Motor neuron (in vitro differentiated cells): ENCODE data around the gene STARD7. TPM values are rescaled to one million over a fixed set of nuclear protein-coding genes. Genes with fewer than 3 reads are reported as not detected.
"Not testable (repeated sequence)": the region's sequence is repeated elsewhere in the genome, so short reads cannot be mapped to it uniquely, and the experiment has no call there.

Experiments
- ATAC-seq, 8 experiments: fragments of 200-7000 bp; cut with Tn5 transposase; replicated peaks in 6 of 8; 2 replicates each; pipeline ENCODE4 v1.8.0; 2021; ENCODE audit warnings: mild to moderate bottlenecking in 8 of 8, moderate library complexity in 8 of 8
- H3K27ac ChIP-seq, 2 donors: fragments of 250-450 bp; sonication (Bioruptor Pico); 2 replicates each; pipeline ENCODE4 v1.9.0; 2021; ENCODE audit warnings: antibody characterized with exemption in 2 of 2, mild to moderate bottlenecking in 2 of 2, moderate library complexity in 1 of 2
- H3K4me1 ChIP-seq, 2 donors: fragments of 250-450 bp; sonication (Bioruptor Pico); replicated peaks in 1 of 2; 2 replicates each; pipeline ENCODE4 v1.6.1; 2021; ENCODE audit warnings: antibody characterized with exemption in 2 of 2, mild to moderate bottlenecking in 2 of 2, moderate library complexity in 1 of 2
- H3K4me3 ChIP-seq, 5 donors: fragments of 250-450 bp; sonication (Bioruptor Pico); 2 replicates each; pipeline ENCODE4 v1.9.0; 2021; ENCODE audit warnings: antibody characterized with exemption in 5 of 5, mild to moderate bottlenecking in 5 of 5, moderate library complexity in 4 of 5
- WGBS, 10 experiments: fragments of 450-650 bp; shearing (Covaris generic); methylation state at CpG; one replicate each; pipeline ENCODE4 v1.0.0; 2022; 5-methylcytosine and 5-hydroxymethylcytosine counted together
- in situ Hi-C, 9 experiments: fragments of 400-800 bp; cut with MboI; loops; one replicate each; pipeline ENCODE4 v1.15.0; 2021; ENCODE audit warnings: low sequenced_read_pairs in 9 of 9, low pct_unique_long_range_greater_than_20kb in 2 of 9; ENCODE audit not compliant: unreplicated experiment in 9 of 9
- total RNA-seq, 8 experiments: library from RNA; unstranded; fragments of 300-600 nt; gene quantifications; 2 replicates each; pipeline versions ENCODE4 v1.2.3 to v1.2.4, GENCODE V29; 2022

The STARD7 gene
- total RNA-seq, 8 experiments from 2014 or later, result 54.5 to 134 (median 100) TPM

DNA sequence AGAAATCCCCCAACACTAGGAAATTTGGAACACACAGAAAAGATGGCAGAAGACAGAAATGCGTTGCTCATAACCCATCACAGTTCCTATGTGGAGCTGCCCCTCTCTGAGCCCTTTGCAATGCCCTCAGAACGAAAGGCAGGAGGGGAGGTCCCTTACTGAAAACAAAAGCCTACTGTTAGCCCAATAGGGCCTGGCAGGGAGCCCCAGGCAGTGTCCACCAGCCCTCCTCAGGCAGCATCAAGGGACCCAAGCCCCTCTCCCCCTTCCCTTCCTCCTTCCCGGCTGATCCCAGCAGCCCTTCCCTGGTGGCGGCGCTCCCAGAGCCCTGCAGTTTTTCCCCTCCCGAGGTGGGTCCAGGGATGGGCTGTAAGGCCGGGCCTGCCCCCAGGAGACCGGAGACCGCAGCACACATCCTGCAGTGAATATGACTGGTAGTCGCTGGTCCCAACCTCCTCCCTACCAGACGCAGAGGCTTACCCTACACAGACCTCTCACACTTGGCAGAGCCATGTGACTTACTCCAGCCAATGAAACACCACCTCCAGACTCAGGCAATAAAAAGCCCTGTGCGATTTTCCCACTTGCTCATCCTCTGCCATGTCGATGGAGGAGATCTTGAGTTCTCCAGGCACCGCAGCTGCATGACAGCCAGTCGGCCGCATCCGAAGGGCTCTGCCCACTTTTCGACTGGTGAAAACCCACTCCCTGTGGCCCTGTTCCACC, 44.0 kb downstream of the STARD7 start:
- WGBS, 10 experiments, result 38 to 94% (median 83%) methylated on average over 1 to 8 of the region's 18 CpGs; no CpG with 5 or more reads in 2 of the 10 experiments
- Histone ChIP-seq H3K27ac (no peak overlapping the region), H3K4me3 (no peak overlapping the region), H3K4me1 (peaks cover 0 to 7% of the 10 kb centered on the region in 2 donors)
- in situ Hi-C loops, result no loop called here
- ATAC-seq, result peak in 5 of 8 experiments; percentile 54 to 88 (median 85)

DNA sequence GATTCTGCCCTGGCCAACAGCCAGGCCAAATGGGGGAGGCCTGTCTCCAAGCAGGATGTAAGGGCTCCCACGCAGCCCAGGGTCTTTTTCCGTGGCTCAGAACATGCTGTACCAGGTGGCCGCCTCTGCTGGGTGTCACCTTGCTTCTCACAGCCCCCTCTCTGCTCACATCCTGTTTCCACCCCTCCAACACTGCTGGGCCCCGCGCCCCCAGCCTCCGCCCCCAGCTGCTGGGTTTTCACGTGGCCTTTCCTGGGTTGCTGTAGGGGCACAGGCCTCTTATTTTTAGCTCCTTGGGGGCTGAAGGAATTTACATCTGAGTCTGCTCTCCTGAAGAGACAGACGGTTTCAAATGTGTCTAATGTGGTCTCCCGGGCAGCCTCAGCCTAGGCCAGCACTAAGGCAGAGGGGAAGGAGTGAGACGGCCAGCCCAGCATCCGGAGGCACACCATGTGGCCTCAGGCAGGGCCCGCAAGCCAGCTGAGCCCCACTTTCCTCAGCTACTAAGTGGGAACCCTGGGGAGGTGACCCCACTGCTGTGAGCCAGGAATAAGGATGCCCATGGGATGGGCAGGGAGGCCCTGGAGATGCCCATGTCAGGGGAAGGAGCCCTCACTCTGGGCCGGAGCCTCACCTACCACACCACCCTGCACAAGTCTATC, 44.7 kb downstream of the STARD7 start:
- in situ Hi-C loops, result no loop called here

DNA sequence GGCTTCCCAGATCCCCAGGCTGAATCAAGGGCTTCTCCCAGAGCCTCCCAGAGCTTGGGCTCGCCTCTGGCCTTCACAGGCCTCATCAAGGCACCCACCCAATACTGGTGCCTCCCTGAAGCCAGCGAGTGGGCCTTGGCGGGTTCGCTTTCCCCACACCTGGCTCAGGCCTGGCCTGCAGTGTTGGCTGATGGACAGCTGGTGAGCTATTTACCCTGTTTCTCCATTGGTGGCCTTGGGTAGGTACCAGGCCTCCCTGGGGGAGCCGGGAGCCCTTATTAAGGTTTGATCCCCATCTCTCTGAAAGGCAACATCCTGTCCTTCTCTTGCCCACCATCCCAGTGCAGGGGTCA, 45.2 kb downstream of the STARD7 start:
- H3K4me3 ChIP-seq, result no peak overlapping the region
- in situ Hi-C loops, result no loop called here
- WGBS, 10 experiments, result 100% methylated on average over 1 to 5 of the region's 5 CpGs; no CpG with 5 or more reads in 8 of the 10 experiments
- ATAC-seq, result no peak
- peaks cover 0 to 7% of the 10 kb centered on the region in 2 donors for H3K4me1 ChIP-seq
- no peak overlapping the region for H3K27ac ChIP-seq

More for the DNA sequence above, 44.7 kb downstream of the STARD7 start:
- peak in 3 of 8 experiments; percentile 12 to 45 (median 31) for ATAC-seq
- whole genome bisulfite sequencing, 10 experiments, result 50 to 100% (median 80%) methylated on average over 1 to 7 of the region's 13 CpGs; no CpG with 5 or more reads in 4 of the 10 experiments
- Histone ChIP-seq H3K27ac (no peak overlapping the region), H3K4me1 (peaks cover 0 to 7% of the 10 kb centered on the region in 2 donors), H3K4me3 (no peak overlapping the region)

DNA sequence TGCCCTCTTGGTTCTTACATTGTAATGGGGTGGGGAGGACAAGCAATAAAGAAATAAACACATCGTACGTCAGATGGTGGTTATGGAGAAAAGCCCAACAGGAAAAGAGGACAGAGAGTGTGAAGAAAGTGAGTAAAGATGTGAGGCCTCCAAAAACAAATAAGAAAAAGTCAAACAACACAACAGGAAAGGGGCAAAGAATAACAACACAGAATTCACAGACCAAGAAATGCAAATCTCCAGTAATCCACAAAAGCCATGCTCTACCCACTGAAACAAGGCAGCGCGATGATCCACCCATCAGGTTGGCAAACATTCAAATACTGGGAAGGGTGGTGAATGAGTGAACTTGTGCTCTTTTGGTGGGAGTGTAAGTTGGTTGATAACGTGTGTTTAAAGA, 46.7 kb downstream of the STARD7 start:
- ATAC-seq, result no peak
- in situ Hi-C loops, result no loop called here
- 12 to 94% (median 87%) methylated on average over 1 to 5 of the region's 5 CpGs; no CpG with 5 or more reads in 1 of the 10 experiments for WGBS, 10 experiments
- peaks cover 2 to 7% of the 10 kb centered on the region in 2 donors for H3K4me1 ChIP-seq
- H3K4me3 ChIP-seq, result no peak overlapping the region
- no peak overlapping the region for H3K27ac ChIP-seq

DNA sequence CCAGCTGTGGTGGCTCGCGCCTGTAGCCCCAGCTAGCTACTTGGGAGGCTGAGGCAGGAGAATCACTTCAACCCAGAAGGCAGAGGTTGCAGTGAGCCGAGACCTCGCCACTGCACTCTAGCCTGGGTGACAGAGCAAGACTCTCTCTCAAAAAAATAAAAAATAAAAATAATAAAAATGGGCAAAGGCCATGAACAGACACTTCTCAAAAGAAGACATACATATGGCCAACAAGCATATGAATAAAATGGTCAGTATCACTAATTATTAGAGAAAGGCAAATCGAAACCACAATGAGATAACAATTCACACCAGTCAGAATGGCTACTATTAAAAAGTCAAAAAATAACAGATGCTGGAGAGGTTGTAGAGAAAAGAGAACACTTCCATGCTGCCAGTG, 48.3 kb downstream of the STARD7 start:
- WGBS, 10 experiments, result 79 to 95% (median 88%) methylated on average over 1 to 5 of the region's 5 CpGs; no CpG with 5 or more reads in 2 of the 10 experiments
- in situ Hi-C loops, H3K4me3 ChIP-seq, H3K27ac ChIP-seq, ATAC-seq, H3K4me1 ChIP-seq: not testable (repeated sequence)

DNA sequence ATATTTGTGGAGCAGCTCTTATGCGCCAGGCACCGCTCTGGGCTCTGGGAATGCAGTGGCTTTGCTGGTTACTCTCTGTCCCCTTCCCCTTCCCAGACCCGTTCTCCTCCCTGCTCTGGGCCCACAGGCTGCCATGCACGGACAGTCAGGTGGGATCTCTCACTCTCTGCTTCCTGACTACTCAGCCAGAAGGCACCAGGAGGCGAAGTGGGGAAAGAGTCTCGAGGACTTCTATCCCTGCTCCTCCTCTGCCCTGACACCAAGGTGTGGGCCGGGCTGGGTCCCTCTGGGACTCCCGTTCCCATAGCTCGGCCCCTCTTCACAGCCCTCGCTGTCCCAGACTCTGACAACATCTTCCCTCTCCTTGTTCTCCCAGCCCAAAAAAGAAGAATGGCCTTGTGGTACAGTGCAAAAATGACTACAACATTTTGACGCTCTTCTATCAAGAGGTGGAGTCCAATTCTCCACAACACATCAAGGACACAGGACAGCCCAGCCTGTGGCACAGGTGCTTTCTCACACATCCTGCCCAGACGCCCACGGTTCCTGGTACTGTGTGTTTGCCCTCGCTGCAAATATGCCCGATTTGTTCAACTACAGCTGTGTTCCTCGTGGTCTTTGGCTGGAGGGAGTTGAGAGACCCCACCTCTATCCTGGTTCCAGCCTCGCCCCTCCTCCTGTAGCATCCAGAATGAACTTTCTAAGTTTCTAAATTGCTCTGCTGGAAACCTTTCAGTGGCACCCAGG, 49.4 kb downstream of the STARD7 start:
- H3K4me3 ChIP-seq, result no peak overlapping the region
- H3K4me1 ChIP-seq, result peaks cover 2 to 6% of the 10 kb centered on the region in 2 donors
- 61 to 90% (median 85%) methylated on average over 1 to 11 of the region's 17 CpGs; no CpG with 5 or more reads in 1 of the 10 experiments for WGBS, 10 experiments
- no peak overlapping the region for H3K27ac ChIP-seq
- in situ Hi-C loops, result no loop called here
- ATAC-seq, result peak in 1 of 8 experiments; percentile 36

DNA sequence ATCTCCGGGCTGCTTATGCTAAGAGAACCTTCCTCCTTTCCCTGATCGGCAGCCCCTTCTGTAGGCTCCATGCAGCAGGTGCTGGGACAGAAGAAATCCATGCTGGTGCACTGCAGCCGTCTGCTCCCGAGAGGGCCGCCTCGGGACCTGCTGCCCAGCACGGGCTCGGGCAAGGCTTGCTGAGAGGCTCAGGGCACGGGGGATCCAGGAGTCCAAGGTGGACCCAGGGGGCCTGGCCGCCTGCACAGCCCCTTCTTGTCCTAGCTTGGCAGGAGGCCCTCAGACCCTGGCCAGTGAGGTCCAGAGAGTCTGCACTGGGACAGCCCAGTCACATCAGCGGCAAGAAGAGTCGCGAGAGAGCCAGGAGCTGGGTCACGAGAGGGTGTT, 50.1 kb downstream of the STARD7 start:
- 60 to 100% (median 80%) methylated on average over 1 to 2 of the region's 14 CpGs; no CpG with 5 or more reads in 7 of the 10 experiments for WGBS, 10 experiments
- no peak overlapping the region for H3K4me3 ChIP-seq
- H3K27ac ChIP-seq, result no peak overlapping the region
- peak in 3 of 8 experiments; percentile 7 to 26 (median 9) for ATAC-seq
- peaks cover under 1 to 2% of the 10 kb centered on the region in 2 donors for H3K4me1 ChIP-seq
- in situ Hi-C loops, result no loop called here

DNA sequence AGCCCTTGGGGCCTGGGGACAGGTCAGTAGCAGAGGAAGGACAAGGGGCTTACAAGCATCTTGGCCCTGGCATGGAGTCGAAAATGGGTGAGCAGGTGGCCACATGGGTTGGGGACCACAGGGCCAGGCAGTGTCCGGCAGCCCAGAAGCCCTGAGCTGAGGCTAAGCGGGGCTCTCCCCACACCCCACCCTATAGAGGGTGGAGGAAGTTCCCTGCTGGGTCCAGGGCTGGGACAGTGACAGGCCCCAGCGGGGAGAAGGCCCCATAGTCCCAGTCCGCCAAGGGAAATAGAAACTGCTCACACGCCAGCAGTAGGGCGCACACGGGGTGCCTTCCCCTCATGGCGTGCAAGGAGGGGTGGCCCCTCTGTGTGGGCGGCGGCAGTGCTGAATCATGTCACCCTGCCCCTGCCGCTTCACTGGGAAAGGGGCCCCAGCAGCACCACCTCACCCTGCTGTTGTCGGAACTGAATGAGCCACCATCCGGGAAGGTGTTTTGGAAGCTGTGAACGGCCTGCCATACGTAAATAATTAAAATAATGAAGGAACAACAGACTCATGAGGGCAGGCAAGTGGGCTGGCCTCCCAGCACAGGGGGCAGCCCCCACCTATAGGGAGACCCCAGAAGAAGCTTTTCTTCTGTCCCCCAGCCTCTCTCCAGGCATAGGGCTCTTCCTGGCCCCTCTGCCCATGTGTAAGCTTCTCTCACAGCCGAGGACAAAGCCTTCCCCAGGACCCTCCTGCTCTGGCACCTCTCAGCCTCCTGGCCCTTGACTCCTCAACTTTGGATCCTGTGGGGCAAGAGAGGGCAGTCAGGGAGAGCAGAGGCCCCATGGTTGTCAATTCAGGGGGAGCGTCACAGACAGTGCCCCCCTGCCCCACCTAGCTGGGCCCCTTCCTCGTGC, 50.7 kb downstream of the STARD7 start:
- H3K4me3 ChIP-seq, result no peak overlapping the region
- in situ Hi-C loops, result no loop called here
- peaks cover 7 to 9% of the 10 kb centered on the region in 2 donors for H3K4me1 ChIP-seq
- ATAC-seq, result peak in 6 of 8 experiments; percentile 14 to 74 (median 32)
- 12 to 80% (median 57%) methylated on average over 1 to 3 of the region's 19 CpGs; no CpG with 5 or more reads in 6 of the 10 experiments for WGBS, 10 experiments
- no peak overlapping the region for H3K27ac ChIP-seq

DNA sequence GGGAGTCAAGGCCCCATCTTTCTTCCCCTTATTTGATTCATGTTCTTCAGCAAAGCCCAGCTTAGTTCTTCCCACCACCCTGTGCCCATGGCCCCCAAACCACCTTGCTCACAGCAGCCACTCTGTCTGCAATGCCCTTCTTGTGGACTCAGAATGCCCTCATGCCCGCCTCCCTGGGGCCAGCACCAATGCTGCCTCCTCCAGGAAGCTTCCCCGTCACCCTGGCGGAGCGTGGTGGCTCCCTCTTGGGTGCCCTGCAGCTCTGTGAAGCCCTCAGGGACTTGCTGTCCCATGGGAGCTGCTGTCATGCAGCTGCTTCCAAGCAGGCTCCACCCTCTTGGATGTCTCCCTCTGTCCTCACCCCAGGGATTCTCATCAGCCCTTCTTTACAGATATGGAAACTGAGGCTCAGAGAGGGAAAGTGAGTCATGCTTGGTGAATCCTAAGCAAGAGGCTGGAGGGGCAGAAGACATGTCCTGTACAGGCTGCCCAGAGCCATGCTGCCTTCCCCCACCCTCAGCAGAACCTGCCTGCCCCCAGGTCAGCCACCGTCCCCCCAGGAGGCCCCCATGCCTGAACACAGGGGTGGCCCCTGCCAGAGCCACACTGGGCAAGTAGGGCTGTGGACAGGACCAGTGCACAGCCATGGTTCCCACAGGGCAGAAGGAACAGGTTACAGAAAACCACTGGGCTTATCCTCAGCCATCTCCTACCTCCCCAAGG, 51.5 kb downstream of the STARD7 start:
- Histone ChIP-seq H3K27ac (no peak overlapping the region), H3K4me3 (no peak overlapping the region), H3K4me1 (peaks cover 15 to 17% of the 10 kb centered on the region in 2 donors)
- no peak for ATAC-seq
- in situ Hi-C loops, result no loop called here
- WGBS, 10 experiments, result 17 to 100% methylated on average over 1 of the region's 5 CpGs; no CpG with 5 or more reads in 8 of the 10 experiments

DNA sequence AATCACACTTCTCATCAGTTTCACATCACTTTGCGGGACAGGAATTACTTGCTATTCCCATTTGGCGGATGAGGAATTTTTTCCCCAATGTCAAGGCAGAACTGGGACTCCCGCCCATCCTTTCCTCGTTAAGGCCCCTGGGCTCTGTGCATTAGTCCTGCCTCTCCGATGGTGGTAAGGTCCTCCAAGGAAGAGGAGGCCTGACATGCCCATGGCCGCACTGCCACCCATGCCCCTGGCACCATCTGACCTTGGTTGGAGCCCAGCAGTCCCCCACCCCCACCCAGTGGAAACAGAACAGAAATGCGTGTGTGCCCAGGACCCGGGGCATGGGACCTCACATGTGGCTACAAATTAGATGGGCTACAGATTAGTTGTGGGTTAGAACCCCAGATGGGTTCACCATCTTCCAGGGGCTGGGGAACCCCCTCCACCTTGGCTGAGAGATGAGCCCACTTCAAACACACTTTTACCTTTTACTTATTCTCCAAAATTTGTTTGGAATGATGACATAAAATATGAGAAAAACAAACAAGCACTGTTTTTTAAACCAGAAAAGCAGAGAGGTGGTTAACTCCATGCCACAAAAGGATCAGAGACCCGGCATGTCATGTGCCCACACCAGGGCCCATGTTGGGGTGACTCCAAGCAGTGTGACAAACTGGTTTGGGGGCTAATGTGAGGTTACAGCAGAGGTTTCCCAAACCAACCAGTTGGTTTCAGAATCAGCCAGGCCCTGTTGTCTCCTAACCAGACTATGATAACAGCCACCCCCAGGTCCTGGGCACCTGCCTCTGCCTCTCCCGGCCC, 52.4 kb downstream of the STARD7 start:
- no peak for ATAC-seq
- Histone ChIP-seq H3K27ac (no peak overlapping the region), H3K4me1 (peaks cover 17 to 18% of the 10 kb centered on the region in 2 donors), H3K4me3 (no peak overlapping the region)
- in situ Hi-C loops, result no loop called here
- WGBS, 10 experiments, result 40 to 100% (median 93%) methylated on average over 1 to 3 of the region's 10 CpGs; no CpG with 5 or more reads in 5 of the 10 experiments
